ENCODE data around the gene TEAD1. TPM values are rescaled to one million over a fixed set of nuclear protein-coding genes. Genes with fewer than 3 reads are reported as not detected.

TEAD1 gene
- polyA plus RNA-seq, 1 donor (not counting 4 experiments of a cell fraction or from before 2014, with no cell fraction given), result 32.7 TPM

DNA sequence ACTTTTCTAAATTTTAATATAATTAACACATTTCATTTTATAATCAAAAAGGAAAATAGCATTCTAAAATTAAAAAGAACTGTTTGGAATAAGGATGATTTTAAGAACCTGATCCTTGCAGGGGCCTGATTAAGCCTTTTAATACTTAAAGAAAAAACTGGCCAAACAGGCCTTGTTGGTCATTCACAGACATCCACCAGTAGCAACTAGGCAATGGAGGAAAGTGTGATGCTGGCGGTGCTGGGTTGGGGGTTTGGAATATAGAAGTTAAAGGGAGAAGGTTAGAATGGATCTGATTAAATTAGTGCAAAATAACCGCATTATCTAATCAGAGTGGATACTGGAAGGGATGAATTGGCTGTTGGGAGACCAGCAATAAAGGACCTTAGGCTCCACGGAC lies 16.9 kb upstream of the TEAD1 start:
- TF ChIP-seq, protein P1, sequence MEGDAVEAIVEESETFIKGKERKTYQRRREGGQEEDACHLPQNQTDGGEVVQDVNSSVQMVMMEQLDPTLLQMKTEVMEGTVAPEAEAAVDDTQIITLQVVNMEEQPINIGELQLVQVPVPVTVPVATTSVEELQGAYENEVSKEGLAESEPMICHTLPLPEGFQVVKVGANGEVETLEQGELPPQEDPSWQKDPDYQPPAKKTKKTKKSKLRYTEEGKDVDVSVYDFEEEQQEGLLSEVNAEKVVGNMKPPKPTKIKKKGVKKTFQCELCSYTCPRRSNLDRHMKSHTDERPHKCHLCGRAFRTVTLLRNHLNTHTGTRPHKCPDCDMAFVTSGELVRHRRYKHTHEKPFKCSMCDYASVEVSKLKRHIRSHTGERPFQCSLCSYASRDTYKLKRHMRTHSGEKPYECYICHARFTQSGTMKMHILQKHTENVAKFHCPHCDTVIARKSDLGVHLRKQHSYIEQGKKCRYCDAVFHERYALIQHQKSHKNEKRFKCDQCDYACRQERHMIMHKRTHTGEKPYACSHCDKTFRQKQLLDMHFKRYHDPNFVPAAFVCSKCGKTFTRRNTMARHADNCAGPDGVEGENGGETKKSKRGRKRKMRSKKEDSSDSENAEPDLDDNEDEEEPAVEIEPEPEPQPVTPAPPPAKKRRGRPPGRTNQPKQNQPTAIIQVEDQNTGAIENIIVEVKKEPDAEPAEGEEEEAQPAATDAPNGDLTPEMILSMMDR (optimal IDR thresholded peaks at IDR 0.05 in 1 of 3, IDR thresholded peaks at IDR 0.05 in 1 of 3, conservative IDR thresholded peaks at IDR 0.05 in 1 of 3; ENCODE audit: extremely low read depth in 1 of 3, insufficient read depth in 2 of 3, low read length in 3 of 3), result no peak
- no peak for TF ChIP-seq EZH2 (IDR thresholded peaks at IDR 0.05; ENCODE audit: low read length)

DNA sequence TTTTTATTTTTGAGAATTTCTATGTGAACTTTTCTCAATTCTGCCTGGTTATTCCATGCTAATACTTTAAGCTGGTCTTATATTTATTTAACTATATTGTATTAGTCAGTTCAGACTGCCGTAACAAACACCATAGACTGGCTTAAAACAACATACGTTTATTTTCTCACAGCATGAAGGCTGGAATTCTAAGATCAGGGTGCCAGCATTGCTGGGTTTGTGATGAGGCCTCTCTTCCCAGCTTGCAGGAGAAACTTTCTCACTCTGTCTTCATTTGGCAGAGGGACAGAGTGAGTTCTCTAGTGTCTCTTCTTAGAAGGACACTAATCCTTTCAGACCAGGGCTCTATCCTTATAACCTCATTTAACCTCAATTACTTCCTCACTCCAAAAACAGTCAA lies 16.2 kb upstream of the TEAD1 start:
- H3K4me1 ChIP-seq (ENCODE audit: control insufficient read depth, extremely low read depth, insufficient read depth, low read length), result no peaks in the 10 kb centered on the region
- no peak overlapping the region for H3K27ac ChIP-seq (ENCODE audit: control insufficient read depth, insufficient read depth, low read length)
- TF ChIP-seq EZH2 (IDR thresholded peaks at IDR 0.05; ENCODE audit: low read length), result no peak
- TF ChIP-seq, protein P1 (optimal IDR thresholded peaks at IDR 0.05 in 1 of 3, IDR thresholded peaks at IDR 0.05 in 1 of 3, conservative IDR thresholded peaks at IDR 0.05 in 1 of 3; ENCODE audit: extremely low read depth in 1 of 3, insufficient read depth in 2 of 3, low read length in 3 of 3), result no peak
- no peaks in the 10 kb centered on the region for H4K20me1 ChIP-seq (ENCODE audit: control insufficient read depth, extremely low read depth, insufficient read depth, low read length)
- H3K4me2 ChIP-seq (ENCODE audit: control insufficient read depth, extremely low read depth, insufficient read depth, low read depth, low read length), result no peak overlapping the region
- no peaks in the 10 kb centered on the region for H3K9me1 ChIP-seq (ENCODE audit: control insufficient read depth, extremely low read depth, insufficient read depth, low read length)
- no peak overlapping the region for H2AFZ ChIP-seq (ENCODE audit: control insufficient read depth, low read length)
- H3K4me3 ChIP-seq (ENCODE audit: control insufficient read depth in 2 of 3, extremely low read depth in 1 of 3, insufficient read depth in 2 of 3, low read depth in 1 of 3, low read length in 3 of 3), result no peak overlapping the region
- H3K27me3 ChIP-seq (ENCODE audit: control insufficient read depth, extremely low read depth, insufficient read depth, low read length), result peaks cover 4% of the 10 kb centered on the region
- FAIRE-seq (no peak), DNase-seq (ENCODE audit: low read depth, low spot score) (no peak)
- dilution Hi-C loops (cut with MboI; ENCODE audit: extremely low pct_ligation_motif_present, low sequenced_read_pairs), result no loop called here
- no peaks in the 10 kb centered on the region for H3K79me2 ChIP-seq (ENCODE audit: control insufficient read depth, insufficient read depth, low read length)
- no peaks in the 10 kb centered on the region for H3K9me3 ChIP-seq (ENCODE audit: control insufficient read depth, low read depth, low read length)
- H3K36me3 ChIP-seq (ENCODE audit: control insufficient read depth in 2 of 2, extremely low read depth in 1 of 2, insufficient read depth in 2 of 2, low read length in 2 of 2), result no peaks in the 10 kb centered on the region
- H3K9ac ChIP-seq (ENCODE audit: control insufficient read depth, extremely low read depth, insufficient read depth, low read length), result no peak overlapping the region

More for the DNA sequence above, 16.9 kb upstream of the TEAD1 start:
- Histone ChIP-seq H2AFZ (ENCODE audit: control insufficient read depth, low read length) (no peak overlapping the region), H3K27ac (ENCODE audit: control insufficient read depth, insufficient read depth, low read length) (no peak overlapping the region), H3K27me3 (ENCODE audit: control insufficient read depth, extremely low read depth, insufficient read depth, low read length) (peaks cover 4% of the 10 kb centered on the region), H3K79me2 (ENCODE audit: control insufficient read depth, insufficient read depth, low read length) (no peaks in the 10 kb centered on the region), H3K36me3 (ENCODE audit: control insufficient read depth in 2 of 2, extremely low read depth in 1 of 2, insufficient read depth in 2 of 2, low read length in 2 of 2) (no peaks in the 10 kb centered on the region), H3K9ac (ENCODE audit: control insufficient read depth, extremely low read depth, insufficient read depth, low read length) (no peak overlapping the region), H3K9me1 (ENCODE audit: control insufficient read depth, extremely low read depth, insufficient read depth, low read length) (no peaks in the 10 kb centered on the region), H3K4me3 (ENCODE audit: control insufficient read depth in 2 of 3, extremely low read depth in 1 of 3, insufficient read depth in 2 of 3, low read depth in 1 of 3, low read length in 3 of 3) (no peak overlapping the region), H4K20me1 (ENCODE audit: control insufficient read depth, extremely low read depth, insufficient read depth, low read length) (no peaks in the 10 kb centered on the region), H3K4me1 (ENCODE audit: control insufficient read depth, extremely low read depth, insufficient read depth, low read length) (no peaks in the 10 kb centered on the region), H3K9me3 (ENCODE audit: control insufficient read depth, low read depth, low read length) (no peaks in the 10 kb centered on the region), H3K4me2 (ENCODE audit: control insufficient read depth, extremely low read depth, insufficient read depth, low read depth, low read length) (no peak overlapping the region)
- DNase-seq (ENCODE audit: low read depth, low spot score) (no peak), FAIRE-seq (no peak)
- dilution Hi-C loops (cut with MboI; ENCODE audit: extremely low pct_ligation_motif_present, low sequenced_read_pairs), result no loop called here
